MM.1S (cell line): ENCODE measurements around the gene FOXK1.

Experiments
- DNase-seq: peaks from one replicate; pipeline ENCODE4 v3.0.0-alpha.2; 2015
- H2AFZ ChIP-seq: fragments of 300-600 bp; sonication (generic); 2 replicates; pipeline ENCODE4 v1.6.0; 2016; ENCODE audit warnings: antibody characterized with exemption, low read length
- H3F3A ChIP-seq: fragments of 300-600 bp; sonication (generic); 2 replicates; pipeline ENCODE4 v1.6.1; 2016; ENCODE audit warnings: mild to moderate bottlenecking, antibody characterized with exemption, low read length, moderate library complexity, mixed read lengths; ENCODE audit not compliant: insufficient read depth
- H3K27ac ChIP-seq: fragments of 300-600 bp; sonication (generic); 2 replicates; pipeline ENCODE4 v1.5.1; 2016; ENCODE audit warnings: mild to moderate bottlenecking, low read length
- H3K27me3 ChIP-seq: fragments of 300-600 bp; sonication (generic); replicated peaks from 2 replicates; pipeline ENCODE4 v1.6.0; 2016; ENCODE audit warnings: low read length; ENCODE audit not compliant: insufficient read depth
- H3K36me3 ChIP-seq: fragments of 300-600 bp; sonication (generic); replicated peaks from 2 replicates; pipeline ENCODE4 v1.6.1; 2016; ENCODE audit warnings: mild to moderate bottlenecking, low read length, mixed read lengths; ENCODE audit not compliant: insufficient read depth
- H3K4me1 ChIP-seq: fragments of 300-600 bp; sonication (generic); 2 replicates; pipeline ENCODE4 v1.6.1; 2016; ENCODE audit warnings: low read length, mixed read lengths
- H3K4me2 ChIP-seq: fragments of 300-600 bp; sonication (generic); 2 replicates; pipeline ENCODE4 v1.6.0; 2016; ENCODE audit warnings: low read depth, low read length
- H3K4me3 ChIP-seq: fragments of 300-600 bp; sonication (generic); 2 replicates; pipeline ENCODE4 v1.5.1; 2016; ENCODE audit warnings: low read length, mixed read lengths
- H3K79me2 ChIP-seq: fragments of 300-600 bp; sonication (generic); 2 replicates; pipeline ENCODE4 v1.6.1; 2016; ENCODE audit warnings: mixed run types, low read length, mixed read lengths
- H3K9ac ChIP-seq: fragments of 300-600 bp; sonication (generic); 2 replicates; pipeline ENCODE4 v1.6.1; 2016; ENCODE audit warnings: low read length, mixed read lengths
- H3K9me2 ChIP-seq: fragments of 300-600 bp; sonication (generic); replicated peaks from 2 replicates; pipeline ENCODE4 v1.6.1; 2016; ENCODE audit warnings: mild to moderate bottlenecking, low read length, mixed read lengths; ENCODE audit not compliant: insufficient read depth
- H3K9me3 ChIP-seq: fragments of 300-600 bp; sonication (generic); replicated peaks from 2 replicates; pipeline ENCODE4 v1.6.1; 2016; ENCODE audit warnings: mild to moderate bottlenecking, low read length, mixed read lengths; ENCODE audit not compliant: insufficient read depth
- H4K20me1 ChIP-seq: fragments of 300-600 bp; sonication (generic); 2 replicates; pipeline ENCODE4 v1.6.1; 2016; ENCODE audit warnings: mild to moderate bottlenecking, low read length, moderate library complexity, mixed read lengths; ENCODE audit not compliant: insufficient read depth
- CTCF ChIP-seq: fragments of 300-600 bp; sonication (generic); IDR thresholded peaks from 2 replicates; pipeline ENCODE4 v1.5.1; 2016; ENCODE audit warnings: antibody characterized with exemption, low read length, mixed read lengths
- EZH2 ChIP-seq: fragments of 300-600 bp; sonication (generic); optimal IDR thresholded peaks from 2 replicates; pipeline ENCODE3; 2017; ENCODE audit warnings: low read depth, mild to moderate bottlenecking, antibody characterized with exemption, low read length, mixed read lengths
- EZH2phosphoT487 ChIP-seq: fragments of 300-600 bp; sonication (generic); IDR thresholded peaks from 2 replicates; pipeline ENCODE4 v1.6.1; 2018; ENCODE audit warnings: antibody characterized with exemption, low read length

Gene FOXK1

GRCh38 chr7:4809091-4809591, 127.0 kb downstream of the FOXK1 start:
- no peak for DNase-seq
- no peaks in the 10 kb centered on the region for H3K36me3 ChIP-seq
- H3K4me3 ChIP-seq = no peak overlapping the region
- no peak overlapping the region for H3K4me2 ChIP-seq
- no peaks in the 10 kb centered on the region for H4K20me1 ChIP-seq
- H3K27me3 ChIP-seq = peaks cover 75% of the 10 kb centered on the region
- no peaks in the 10 kb centered on the region for H3K4me1 ChIP-seq
- H3K9ac ChIP-seq = no peak overlapping the region
- H3K27ac ChIP-seq = no peak overlapping the region
- no peaks in the 10 kb centered on the region for H3K9me2 ChIP-seq
- no peaks in the 10 kb centered on the region for H3K79me2 ChIP-seq
- H3F3A ChIP-seq = no peaks in the 10 kb centered on the region
- no peaks in the 10 kb centered on the region for H3K9me3 ChIP-seq
- TF ChIP-seq EZH2phosphoT487 (no peak), CTCF (no peak), EZH2 (no peak)
- H2AFZ ChIP-seq = no peak overlapping the region

- Histone ChIP-seq H3K79me2 (no peaks in the 10 kb centered on the region), H3F3A (no peaks in the 10 kb centered on the region), H3K9me3 (no peaks in the 10 kb centered on the region), H4K20me1 (no peaks in the 10 kb centered on the region), H3K4me3 (no peak overlapping the region), H3K36me3 (no peaks in the 10 kb centered on the region), H3K27ac (no peak overlapping the region), H3K9ac (no peak overlapping the region), H3K9me2 (no peaks in the 10 kb centered on the region), H3K27me3 (peaks cover 78% of the 10 kb centered on the region), H2AFZ (no peak overlapping the region), H3K4me2 (no peak overlapping the region), H3K4me1 (no peaks in the 10 kb centered on the region)
- TF ChIP-seq CTCF (no peak), EZH2phosphoT487 (no peak), EZH2 (no peak)
- DNase-seq = no peak
Measured at GRCh38 chr7:4809666-4810065, 127.6 kb downstream of the FOXK1 start.

GRCh38 chr7:4814433-4814832, 132.3 kb downstream of the FOXK1 start:
- Histone ChIP-seq H3K79me2 (no peaks in the 10 kb centered on the region), H3K36me3 (no peaks in the 10 kb centered on the region), H4K20me1 (no peaks in the 10 kb centered on the region), H3K9me2 (no peaks in the 10 kb centered on the region), H3K9ac (no peak overlapping the region), H3K4me2 (no peak overlapping the region), H3K9me3 (no peaks in the 10 kb centered on the region), H3K4me3 (no peak overlapping the region), H3K27me3 (peaks cover 64% of the 10 kb centered on the region), H3K4me1 (no peaks in the 10 kb centered on the region), H2AFZ (no peak overlapping the region), H3F3A (no peaks in the 10 kb centered on the region), H3K27ac (no peak overlapping the region)
- no peak for TF ChIP-seq EZH2
- no peak for TF ChIP-seq EZH2phosphoT487
- TF ChIP-seq CTCF = no peak
- no peak for DNase-seq
